HEK293T (cell line): ENCODE data around the gene PHLDA1.

Experiments
- CTCF ChIA-PET: fragments of 350-600 bp; formaldehyde crosslinking; extraction: SDS; loops from one replicate; lab custom pipeline; 2021; ENCODE audit warnings: antibody characterized with exemption, inconsistent platforms; lab: Yijun Ruan, JAX
- POLR2A ChIA-PET: fragments of 350-600 bp; formaldehyde crosslinking; extraction: SDS; loops from one replicate; lab custom pipeline; 2020; ENCODE audit warnings: antibody characterized with exemption, inconsistent platforms; lab: Yijun Ruan, JAX
- DNase-seq: peaks from one replicate; pipeline ENCODE4 v3.0.0; 2012; ENCODE audit warnings: mixed read lengths; ENCODE audit errors: extremely low spot score
- ARNT ChIP-seq: fragments of 450-650 bp; IDR thresholded peaks from 2 replicates; pipeline ENCODE4 v1.6.1; 2017; ENCODE audit warnings: mild to moderate bottlenecking
- BHLHE40 ChIP-seq: fragments of 450-650 bp; IDR thresholded peaks from 2 replicates; pipeline ENCODE4 v1.6.1; 2016; ENCODE audit warnings: mild to moderate bottlenecking, moderate library complexity, borderline replicate concordance
- CTBP1 ChIP-seq: fragments of 450-650 bp; IDR thresholded peaks from 2 replicates; pipeline ENCODE4 v1.6.1; 2016; ENCODE audit warnings: borderline replicate concordance
- ELF4 ChIP-seq: fragments of 450-650 bp; IDR thresholded peaks from 2 replicates; pipeline ENCODE4 v1.6.1; 2017; ENCODE audit warnings: antibody characterized with exemption
- FOXA1 ChIP-seq: fragments of 450-650 bp; IDR thresholded peaks from 2 replicates; pipeline ENCODE4 v1.6.1; 2016; ENCODE audit warnings: mild to moderate bottlenecking
- FOXK2 ChIP-seq: fragments of 450-650 bp; IDR thresholded peaks from 2 replicates; pipeline ENCODE4 v1.6.1; 2016; ENCODE audit warnings: mild to moderate bottlenecking
- FOXM1 ChIP-seq: fragments of 450-650 bp; IDR thresholded peaks from 2 replicates; pipeline ENCODE4 v1.6.1; 2017; ENCODE audit warnings: mild to moderate bottlenecking, borderline replicate concordance
- HDGF ChIP-seq: fragments of 450-650 bp; IDR thresholded peaks from 2 replicates; pipeline ENCODE4 v1.6.1; 2017; ENCODE audit warnings: antibody characterized with exemption, borderline replicate concordance
- L3MBTL2 ChIP-seq: fragments of 450-650 bp; conservative IDR thresholded peaks from 2 replicates; pipeline ENCODE4 v1.6.1; 2016; ENCODE audit warnings: mild to moderate bottlenecking
- LEF1 ChIP-seq: fragments of 450-650 bp; IDR thresholded peaks from 2 replicates; pipeline ENCODE4 v1.6.1; 2017; ENCODE audit warnings: mild to moderate bottlenecking, borderline replicate concordance
- NFRKB ChIP-seq: fragments of 450-650 bp; IDR thresholded peaks from 2 replicates; pipeline ENCODE4 v1.6.1; 2016; ENCODE audit warnings: mild to moderate bottlenecking, moderate library complexity
- PKNOX1 ChIP-seq: fragments of 450-650 bp; IDR thresholded peaks from 2 replicates; pipeline ENCODE4 v1.6.1; 2016
- SP1 ChIP-seq: fragments of 450-650 bp; IDR thresholded peaks from 2 replicates; pipeline ENCODE4 v1.6.1; 2017
- SUZ12 ChIP-seq: fragments of 450-650 bp; IDR thresholded peaks from 2 replicates; pipeline ENCODE4 v1.6.1; 2016; ENCODE audit warnings: mild to moderate bottlenecking
- TARDBP ChIP-seq: fragments of 450-650 bp; IDR thresholded peaks from 2 replicates; pipeline ENCODE4 v1.6.1; 2016
- ZNF384 ChIP-seq: fragments of 450-650 bp; IDR thresholded peaks from 2 replicates; pipeline ENCODE4 v1.6.1; 2016

The PHLDA1 gene

GRCh38 chr12:76030341-76031080 is 1.1 kb downstream of the PHLDA1 start:
- peak; percentile 31 for DNase-seq
- POLR2A ChIA-PET, result no interaction called here
- CTCF ChIA-PET, result interaction anchor here (0.7 to 1.0 kb wide), 3 partner anchors 140 to 391 kb away, joined by 3 read pairs; no protein-coding TSS in a partner anchor
- TF ChIP-seq FOXA1 (no peak), FOXK2 (no peak), ARNT (no peak), NFRKB (no peak), SUZ12 (no peak), BHLHE40 (no peak), SP1 (no peak), ZNF384 (no peak)

GRCh38 chr12:76029982-76030340 is 1.6 kb downstream of the PHLDA1 start:
- CTCF ChIA-PET, result no interaction called here

GRCh38 chr12:76028571-76029277 is 2.9 kb downstream of the PHLDA1 start:
- POLR2A ChIA-PET, result no interaction called here

More at GRCh38 chr12:76029982-76030340, 1.6 kb downstream of the PHLDA1 start:
- DNase-seq, result no peak
- POLR2A ChIA-PET, result no interaction called here
- TF ChIP-seq LEF1 (no peak), L3MBTL2 (no peak), SUZ12 (no peak), FOXM1 (no peak), NFRKB (no peak)

GRCh38 chr12:76026643-76027063 is 4.9 kb downstream of the PHLDA1 start:
- ChIA-PET CTCF (no interaction called here), POLR2A (no interaction called here)
- no peak for DNase-seq
- no peak for TF ChIP-seq SP1
- TF ChIP-seq FOXA1, result no peak
- no peak for TF ChIP-seq L3MBTL2
- TF ChIP-seq ELF4, result no peak
- no peak for TF ChIP-seq TARDBP
- TF ChIP-seq HDGF, result no peak
- no peak for TF ChIP-seq FOXK2
- TF ChIP-seq CTBP1, result no peak
- TF ChIP-seq FOXM1, result no peak
- TF ChIP-seq LEF1, result no peak
- no peak for TF ChIP-seq PKNOX1
- TF ChIP-seq ARNT, result no peak
- TF ChIP-seq SUZ12, result no peak
- TF ChIP-seq BHLHE40, result no peak
- TF ChIP-seq NFRKB, result no peak
- no peak for TF ChIP-seq ZNF384

More at GRCh38 chr12:76028571-76029277, 2.9 kb downstream of the PHLDA1 start:
- TF ChIP-seq ARNT (no peak), ELF4 (no peak), SP1 (no peak)
- no peak for DNase-seq
- CTCF ChIA-PET, result no interaction called here

- no peak for TF ChIP-seq NFRKB
- TF ChIP-seq FOXM1, result no peak
- TF ChIP-seq PKNOX1, result no peak
- TF ChIP-seq ARNT, result no peak
- TF ChIP-seq FOXA1, result no peak
- no peak for TF ChIP-seq BHLHE40
- TF ChIP-seq SUZ12, result no peak
- TF ChIP-seq LEF1, result no peak
- TF ChIP-seq ZNF384, result no peak
- TF ChIP-seq TARDBP, result no peak
- no peak for TF ChIP-seq FOXK2
- TF ChIP-seq HDGF, result no peak
- no peak for TF ChIP-seq ELF4
- no peak for TF ChIP-seq SP1
- TF ChIP-seq L3MBTL2, result no peak
- TF ChIP-seq CTBP1, result no peak
- ChIA-PET POLR2A (no interaction called here), CTCF (no interaction called here)
- no peak for DNase-seq
These were observed 5.7 kb downstream of the PHLDA1 start for GRCh38 chr12:76025601-76026575.

- no peak for DNase-seq
- POLR2A ChIA-PET, result no interaction called here
- TF ChIP-seq ELF4 (no peak), ZNF384 (no peak), TARDBP (no peak), ARNT (no peak), HDGF (no peak), L3MBTL2 (no peak), FOXM1 (no peak), FOXK2 (no peak), LEF1 (no peak), NFRKB (no peak), CTBP1 (no peak), SP1 (no peak), PKNOX1 (no peak), BHLHE40 (no peak), FOXA1 (no peak), SUZ12 (no peak)
- CTCF ChIA-PET, result no interaction called here
These were observed 6.5 kb downstream of the PHLDA1 start for GRCh38 chr12:76024942-76025600.
